Hematopoietic multipotent progenitor cell treated with erythropoietin and hydrocortisone succinate and interleukin-3 and kit ligand, for 17 days (in vitro differentiated cells): ENCODE data around the gene COL27A1.
"Not testable (repeated sequence)": the region's sequence is repeated elsewhere in the genome, so short reads cannot be mapped to it uniquely, and the experiment has no call there.

Source experiments
- DNase-seq: peaks from one replicate; pipeline ENCODE4 v3.0.0-alpha.2; 2015; ENCODE audit warnings: low spot score

COL27A1 gene

DNA sequence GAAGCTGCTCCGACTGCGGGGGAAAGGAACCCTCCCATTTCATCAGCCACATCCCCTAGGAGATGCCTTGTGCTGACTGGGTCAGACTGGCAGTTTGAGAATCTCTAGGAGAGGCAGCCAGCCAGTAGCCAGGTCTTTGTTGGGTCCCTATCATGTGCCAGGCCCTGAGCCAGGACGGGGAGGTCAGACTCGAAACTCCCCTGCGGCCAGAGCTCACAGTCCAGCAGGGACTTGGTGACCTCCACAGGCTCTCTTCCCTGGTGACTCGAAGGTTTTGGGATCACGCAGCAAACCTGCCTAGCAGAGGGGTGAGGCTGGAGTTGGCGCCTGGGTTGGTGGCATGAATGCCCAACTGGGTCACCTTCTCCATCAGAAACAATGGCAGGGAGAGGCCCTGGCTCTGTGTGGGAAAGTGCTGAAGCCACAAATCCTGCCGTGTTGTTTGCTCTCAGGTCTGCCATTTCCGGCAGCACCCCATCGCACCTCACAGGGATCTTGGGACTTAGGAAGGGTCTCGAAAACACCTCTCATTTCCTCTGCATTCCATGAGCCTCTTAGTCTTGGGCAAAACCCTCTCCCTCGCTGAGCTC is 153.1 kb downstream of the COL27A1 start:
- no peak for DNase-seq

DNA sequence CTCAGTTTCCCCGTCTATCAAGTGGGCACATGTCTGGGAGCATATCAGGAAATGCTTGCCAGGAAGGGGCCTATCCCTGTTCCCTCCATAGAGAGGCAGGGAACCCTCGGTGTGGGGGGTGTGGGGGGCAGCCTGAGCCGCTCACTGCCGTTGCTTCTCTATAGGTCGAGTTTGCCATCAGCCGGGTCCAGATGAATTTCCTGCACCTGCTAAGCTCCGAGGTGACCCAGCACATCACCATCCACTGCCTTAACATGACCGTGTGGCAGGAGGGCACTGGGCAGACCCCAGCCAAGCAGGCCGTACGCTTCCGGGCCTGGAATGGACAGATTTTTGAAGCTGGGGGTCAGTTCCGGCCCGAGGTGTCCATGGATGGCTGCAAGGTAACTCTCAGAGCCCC is 153.8 kb downstream of the COL27A1 start:
- no peak for DNase-seq

DNA sequence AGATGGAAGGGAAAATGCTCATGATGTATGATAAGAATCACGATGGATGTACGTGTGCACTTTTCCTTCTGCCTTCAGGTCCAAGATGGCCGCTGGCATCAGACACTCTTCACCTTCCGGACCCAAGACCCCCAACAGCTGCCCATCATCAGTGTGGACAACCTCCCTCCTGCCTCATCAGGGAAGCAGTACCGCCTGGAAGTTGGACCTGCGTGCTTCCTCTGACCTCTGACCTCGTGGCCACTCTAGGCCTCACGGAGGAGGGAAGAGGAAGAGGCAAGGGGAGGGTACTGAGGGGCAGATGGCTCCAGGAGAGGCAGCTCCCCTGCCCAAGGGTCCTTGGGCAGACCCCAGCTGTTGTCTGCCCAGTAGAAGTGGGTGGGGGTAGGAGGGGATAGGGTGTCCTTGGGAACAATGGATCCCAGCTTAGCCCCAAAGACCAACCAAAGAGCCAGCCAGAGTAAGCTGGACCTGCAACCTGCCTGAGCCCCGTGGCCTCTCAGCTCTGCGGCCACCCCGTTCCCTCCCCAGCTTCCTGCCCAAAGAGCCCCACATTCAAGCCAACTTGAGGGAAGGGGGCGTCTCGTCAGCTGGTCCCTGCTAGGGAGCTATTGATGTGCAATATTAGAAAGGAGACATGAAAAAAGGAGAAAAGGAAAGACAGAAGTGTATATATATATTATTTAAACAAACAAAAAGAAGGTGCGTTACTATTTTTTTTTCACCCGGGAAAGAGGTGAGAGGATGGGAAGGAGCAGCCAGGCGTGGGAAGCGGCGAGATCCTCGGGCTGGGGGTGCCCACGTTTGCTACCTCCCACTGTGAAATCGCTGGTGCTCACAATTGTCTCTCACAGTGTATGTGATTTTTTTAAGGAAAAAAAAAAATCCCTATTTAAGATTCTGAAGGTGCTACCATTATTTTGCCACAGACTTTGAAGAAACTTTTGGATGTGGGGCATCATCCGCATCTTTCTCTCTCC is 155.4 kb downstream of the COL27A1 start:
- no peak for DNase-seq

DNA sequence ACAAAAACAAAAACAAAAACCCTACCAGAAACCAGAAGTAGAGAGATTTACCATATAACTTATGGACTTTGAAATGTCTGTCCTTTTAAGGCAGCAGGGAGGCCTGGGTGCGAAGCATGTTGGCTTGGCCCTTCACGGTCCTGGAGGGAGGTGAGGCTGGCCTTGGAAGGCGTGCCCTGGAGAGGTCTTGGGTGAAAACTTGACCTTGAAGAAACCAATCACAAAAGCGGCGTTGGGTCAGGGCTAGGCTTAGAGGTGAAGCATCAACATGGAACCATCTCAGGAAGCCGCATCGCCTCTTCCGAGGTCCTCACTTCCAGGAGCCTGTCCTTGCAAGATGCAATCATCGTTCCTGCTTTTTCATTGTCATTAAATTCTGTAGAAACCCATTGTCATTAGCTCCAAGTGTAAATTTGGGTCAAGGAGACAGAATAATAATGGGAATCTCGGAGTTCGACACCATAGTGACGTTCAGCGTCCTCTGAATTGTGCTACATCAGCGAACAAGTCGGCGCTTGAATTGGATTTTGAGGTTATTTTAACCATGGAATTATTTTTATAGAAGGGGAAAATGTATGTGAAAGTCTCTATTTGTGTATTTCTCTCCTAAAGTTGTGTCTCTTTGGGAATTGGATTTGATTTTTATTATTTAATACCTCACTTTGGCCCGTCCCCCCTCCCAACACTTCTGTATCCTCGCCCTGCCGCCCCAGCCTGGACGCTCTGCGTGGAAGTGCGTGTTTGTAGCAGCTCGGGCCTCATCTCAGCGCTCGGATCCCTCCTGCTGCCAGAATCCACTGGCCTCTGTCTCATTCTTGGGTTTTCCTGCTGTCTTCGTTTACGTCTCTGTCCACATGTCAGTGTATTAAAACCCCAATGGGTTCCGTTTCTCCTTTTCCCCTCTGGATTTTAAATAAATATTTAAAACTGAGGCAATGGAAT is 156.5 kb downstream of the COL27A1 start:
- no peak for DNase-seq

DNA sequence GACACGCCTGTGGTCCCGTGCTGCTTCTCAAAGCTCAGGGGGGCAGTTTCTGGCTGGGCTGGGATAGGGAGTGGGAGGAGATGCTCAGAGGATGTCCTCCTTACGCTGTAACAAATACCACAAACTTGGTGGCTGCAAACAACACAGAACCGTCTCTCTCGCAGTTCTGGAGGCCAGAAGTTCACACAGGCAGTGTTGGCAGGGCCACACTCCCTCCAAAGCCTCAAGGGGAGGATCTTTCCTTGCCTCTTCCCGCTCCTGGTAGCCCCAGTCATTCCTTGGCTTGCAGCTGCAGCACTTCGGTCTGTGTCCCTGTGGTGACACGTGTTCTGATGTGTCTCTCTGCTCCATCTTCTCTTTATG is 157.2 kb downstream of the COL27A1 start:
- no peak for DNase-seq

DNA sequence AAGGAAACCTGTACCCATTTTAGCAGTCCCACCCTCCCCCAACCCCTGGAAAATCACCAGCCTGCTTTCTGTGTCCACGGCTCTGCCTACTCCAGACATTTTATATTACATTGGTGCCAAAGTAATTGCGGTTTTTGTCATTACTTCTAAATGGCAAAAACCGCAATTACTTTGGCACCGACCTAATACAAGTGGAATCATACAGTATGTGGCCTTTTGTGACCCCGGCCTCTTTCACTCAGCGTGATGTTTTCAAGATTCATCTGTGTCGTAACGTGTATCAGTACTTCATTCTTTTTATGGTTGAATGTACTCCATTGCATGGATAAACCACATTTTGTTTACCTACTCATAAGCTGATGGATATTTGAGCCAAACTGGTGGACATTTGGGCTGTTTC is 157.8 kb downstream of the COL27A1 start:
- no peak for DNase-seq

DNA sequence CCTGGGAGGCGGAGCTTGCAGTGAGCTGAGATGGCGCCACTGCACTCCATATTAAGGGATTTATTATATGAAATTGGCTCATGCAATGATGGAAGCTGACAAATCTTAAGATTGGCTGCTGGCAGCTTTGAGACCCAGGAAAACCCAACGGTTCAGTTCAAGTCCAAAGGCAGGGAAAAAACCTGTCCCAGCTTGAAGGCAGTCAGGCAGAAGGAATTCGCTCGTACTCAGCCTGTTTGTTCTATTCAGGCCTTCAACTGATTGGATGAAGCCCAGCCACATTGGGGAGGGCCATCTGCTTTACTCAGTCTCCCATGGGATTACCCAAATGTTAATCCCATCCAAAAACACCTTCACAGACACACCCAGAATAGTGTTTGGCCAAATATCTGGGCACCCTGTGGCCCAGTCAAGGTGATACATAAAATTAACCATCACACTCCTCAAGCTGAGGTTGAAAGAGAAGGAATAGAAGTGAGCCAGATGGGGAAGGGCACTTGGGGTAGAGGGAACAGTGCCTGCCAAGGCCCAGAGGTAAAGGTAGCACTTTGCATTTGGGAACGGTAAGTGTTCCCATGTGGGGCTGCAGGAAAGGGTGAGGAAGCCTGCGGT is 159.0 kb downstream of the COL27A1 start:
- no peak for DNase-seq

DNA sequence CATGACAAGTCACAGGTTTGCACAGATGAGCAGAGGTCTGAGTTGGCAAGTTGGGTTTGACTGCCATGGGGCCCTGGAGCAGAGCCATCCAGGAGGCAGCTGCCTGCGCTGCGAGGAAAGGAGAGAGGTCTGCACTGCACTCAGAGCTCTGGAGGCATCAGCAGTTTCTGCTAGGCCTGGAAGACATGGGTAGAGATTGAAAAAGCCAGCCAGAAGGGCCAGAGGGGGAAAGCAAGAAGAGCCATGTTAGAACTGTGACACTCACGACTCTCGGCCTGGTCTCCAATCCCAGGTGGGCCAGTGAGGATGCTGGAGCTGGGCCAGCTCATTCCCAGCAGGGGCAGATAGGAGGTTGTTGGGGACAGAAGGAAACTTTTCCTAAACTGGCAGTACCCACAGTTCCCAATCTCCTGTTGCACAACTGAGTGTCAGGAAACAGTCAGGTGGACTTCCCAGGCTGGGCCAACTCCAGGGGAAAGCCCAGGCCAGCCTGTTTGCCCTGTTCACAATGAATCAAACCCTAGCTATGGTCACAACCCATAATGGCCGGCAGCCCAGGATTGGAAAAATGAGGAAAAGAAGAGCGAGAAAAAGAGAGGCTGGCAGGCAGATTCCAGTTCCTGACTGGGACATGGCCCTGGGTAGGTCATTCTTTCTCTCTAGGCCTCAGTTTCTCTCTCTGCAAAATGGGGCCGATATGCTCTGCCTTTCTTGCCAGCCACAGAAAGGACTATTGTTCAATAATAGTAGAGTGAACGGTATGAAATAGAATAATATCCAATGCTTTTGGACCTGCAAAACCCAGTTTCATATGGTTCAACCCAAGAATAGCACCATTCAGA is 159.8 kb downstream of the COL27A1 start:
- DNase-seq: no peak

DNA sequence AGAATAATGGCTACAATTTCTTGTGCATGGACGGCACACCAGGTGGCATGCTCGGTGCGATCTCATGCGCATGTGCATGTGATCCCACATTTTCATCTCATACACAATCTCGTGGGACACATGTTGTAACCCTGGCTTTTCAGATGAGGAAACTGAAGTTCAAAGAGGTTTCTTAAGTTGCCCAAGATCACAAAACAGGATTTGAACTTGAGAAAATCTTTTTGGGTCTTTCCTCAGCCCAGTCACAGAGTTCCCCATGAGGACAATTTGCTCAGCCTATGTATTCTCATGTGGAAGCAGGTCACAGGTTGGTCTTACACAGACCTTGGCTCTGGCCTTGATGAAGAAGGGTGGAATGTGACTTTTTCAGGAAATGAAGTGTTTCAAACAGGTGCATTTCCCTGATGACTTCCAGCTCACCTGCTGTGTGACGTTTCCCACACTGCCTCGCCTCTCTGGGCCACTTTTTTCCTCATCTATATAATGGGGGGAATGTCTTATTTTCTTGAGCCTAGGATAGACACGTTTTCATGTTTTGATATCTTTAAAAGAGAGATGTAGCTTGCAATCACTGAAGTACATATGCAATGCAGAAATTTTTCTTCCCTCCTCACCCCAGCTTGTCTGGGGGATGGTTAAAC is 160.5 kb downstream of the COL27A1 start:
- no peak for DNase-seq

DNA sequence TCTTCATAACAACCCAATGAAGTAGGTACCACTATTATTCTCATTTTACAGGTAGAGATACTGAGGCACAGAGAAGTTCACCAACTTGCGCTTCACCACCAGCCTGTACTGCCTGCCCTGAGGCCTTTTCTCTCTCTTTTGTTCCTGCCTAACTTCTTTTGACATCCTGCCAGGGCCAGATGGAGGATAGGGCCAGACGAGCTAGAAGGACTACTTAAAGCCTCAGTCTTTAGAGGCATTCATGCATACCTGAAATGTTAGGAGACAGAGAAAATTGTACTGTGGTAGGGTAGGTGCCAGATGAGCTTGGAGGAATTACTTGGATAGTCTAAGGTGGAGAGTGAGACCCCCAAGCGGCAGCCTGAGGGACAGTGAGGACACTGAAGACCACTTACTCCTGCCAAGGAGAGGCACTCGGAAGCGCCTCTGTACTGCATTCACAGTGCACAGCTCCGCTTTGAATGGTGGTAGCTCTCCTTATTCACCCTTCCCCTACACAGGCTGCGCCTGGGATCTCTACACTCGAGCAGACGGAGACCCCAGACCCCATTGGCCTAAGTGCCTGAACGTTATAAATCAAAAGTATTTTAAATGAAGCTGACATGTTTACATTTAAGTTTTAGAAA is 161.4 kb downstream of the COL27A1 start:
- no peak for DNase-seq

DNA sequence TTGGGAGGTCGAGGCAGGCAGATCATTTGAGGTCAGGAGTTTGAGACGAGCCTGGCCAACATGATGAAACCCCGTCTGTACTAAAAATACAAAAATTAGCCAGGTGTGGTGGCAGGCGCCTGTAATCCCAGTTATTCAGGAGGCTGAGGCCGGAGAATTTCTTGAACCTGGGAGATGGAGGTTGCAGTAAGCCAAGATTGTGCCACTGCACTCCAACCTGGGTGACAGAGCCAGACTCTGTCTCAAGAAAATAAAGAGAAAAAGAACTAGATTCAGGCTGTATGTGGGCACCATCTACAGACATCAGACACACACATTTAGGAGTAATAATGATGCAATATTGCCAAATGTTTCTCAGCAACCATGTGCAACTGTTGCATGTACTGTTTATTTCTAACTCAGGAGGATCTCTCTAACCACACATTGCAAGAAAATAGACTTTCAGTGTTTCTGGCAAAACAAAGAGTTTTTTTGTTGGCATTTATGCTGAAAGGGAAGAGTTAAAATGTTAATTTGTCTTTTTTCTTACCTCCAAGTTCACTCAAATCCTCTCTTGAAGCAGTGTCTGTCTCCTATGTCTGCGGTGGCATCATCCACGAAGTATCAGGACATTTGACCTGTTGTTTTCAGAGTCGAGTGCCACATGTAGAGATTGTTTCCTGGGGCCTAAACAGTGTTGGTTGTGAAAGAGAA is 162.5 kb downstream of the COL27A1 start:
- no peak for DNase-seq

DNA sequence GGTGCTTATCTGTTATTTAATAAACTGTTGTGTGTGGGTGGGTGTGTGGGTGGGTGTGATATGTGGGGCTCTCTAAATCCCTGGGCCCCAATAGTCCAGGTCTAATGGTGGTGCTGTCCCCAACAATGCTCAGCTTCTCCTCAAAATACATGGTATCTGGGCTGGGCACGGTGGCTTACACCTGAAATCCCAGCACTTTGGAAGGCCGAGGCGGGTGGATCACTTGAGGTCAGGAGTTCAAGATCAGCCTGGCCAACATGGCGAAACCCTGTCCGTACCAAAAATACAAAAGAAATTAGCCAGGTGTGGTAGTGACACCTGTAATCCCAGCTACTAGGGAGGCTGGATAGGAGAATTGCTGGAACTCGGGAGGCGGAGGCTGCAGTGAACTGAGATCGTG is 163.1 kb downstream of the COL27A1 start:
- no peak for DNase-seq

DNA sequence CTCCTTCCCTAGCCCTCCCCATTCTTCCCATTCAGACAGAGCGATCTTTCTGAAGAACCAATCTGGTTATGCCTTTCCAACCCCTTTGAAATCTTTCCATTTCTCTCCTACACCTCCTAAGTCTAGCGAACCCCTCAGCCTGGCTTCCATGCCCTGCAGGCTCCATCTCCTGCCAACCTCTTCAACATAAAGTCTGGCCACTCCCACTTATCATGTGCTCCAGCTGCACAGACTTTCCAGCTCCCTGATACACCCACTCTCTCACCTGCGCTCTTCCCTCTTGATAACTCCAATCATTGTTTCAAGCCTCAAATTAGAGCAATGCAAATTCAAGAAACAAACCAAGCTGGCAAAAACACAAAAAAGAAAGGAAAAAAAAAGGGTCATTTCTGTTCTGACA is 163.8 kb downstream of the COL27A1 start:
- DNase-seq: no peak

DNA sequence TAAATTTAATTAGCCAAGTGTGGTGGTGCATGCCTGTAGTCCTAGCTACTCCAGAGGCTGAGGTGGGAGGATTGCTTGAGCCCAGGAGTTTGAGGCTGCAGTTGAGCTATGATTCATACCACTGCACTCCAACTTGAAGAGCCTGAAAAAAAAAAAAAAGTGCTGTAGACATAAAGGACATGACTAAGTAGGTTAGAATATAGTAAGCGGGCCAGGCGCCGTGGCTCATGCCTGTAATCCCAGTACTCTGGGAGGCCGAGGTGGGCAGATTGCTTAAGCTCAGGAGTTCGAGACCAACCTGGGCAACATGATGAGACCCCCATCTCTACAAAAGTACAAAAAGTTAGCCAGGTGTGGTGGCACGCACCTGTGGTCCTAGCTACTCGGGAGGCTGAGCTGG is 165.4 kb downstream of the COL27A1 start:
- DNase-seq: not testable (repeated sequence)

DNA sequence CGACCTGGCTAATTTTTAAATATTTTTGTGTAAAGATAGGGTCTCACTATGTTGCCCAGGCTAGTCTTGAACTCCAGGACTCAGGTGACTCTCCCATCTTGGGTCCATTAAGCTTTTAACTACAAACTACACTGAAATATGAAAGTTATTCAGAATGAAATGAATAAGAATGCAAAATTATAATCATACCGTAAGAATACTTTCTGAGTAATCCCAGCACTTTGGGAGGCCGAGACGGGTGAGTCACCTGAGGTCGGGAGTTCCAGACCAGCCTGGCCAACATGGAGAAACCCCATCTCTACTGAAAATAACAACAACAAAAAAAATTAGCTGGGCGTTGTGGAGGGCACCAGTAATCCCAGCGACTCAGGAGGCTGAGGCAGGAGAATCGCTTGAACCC is 166.4 kb downstream of the COL27A1 start:
- no peak for DNase-seq

DNA sequence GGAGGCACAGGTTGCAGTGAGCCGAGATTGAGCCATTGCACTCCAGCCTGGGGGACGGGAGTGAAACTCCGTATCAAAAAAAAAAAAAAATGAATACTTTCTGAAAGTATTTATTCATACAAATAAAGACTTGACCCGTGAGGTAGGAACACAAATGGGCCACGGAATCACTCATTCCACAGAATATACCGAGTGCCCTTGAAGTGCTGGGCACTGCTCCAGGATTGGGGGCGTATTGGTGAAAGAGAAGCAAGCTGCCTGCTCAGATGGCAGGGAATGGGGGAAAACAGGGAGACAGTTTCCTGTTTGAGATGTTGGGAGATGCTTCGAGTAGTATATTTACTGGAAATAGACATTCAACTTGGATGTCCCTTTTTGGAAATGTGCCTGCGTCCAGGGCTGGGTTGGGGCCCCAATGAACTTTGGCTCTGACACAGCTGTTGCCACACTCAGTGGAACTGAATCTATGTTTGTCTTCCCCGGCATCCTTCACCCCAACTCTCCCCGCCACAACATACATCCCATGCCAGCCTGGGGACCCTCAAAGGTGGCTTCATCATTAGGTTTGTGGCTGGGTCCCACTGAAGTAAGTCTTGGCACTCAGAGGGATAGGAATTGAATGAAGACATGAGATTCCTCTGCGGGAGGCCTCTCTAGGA is 167.0 kb downstream of the COL27A1 start:
- DNase-seq: not testable (repeated sequence)

DNA sequence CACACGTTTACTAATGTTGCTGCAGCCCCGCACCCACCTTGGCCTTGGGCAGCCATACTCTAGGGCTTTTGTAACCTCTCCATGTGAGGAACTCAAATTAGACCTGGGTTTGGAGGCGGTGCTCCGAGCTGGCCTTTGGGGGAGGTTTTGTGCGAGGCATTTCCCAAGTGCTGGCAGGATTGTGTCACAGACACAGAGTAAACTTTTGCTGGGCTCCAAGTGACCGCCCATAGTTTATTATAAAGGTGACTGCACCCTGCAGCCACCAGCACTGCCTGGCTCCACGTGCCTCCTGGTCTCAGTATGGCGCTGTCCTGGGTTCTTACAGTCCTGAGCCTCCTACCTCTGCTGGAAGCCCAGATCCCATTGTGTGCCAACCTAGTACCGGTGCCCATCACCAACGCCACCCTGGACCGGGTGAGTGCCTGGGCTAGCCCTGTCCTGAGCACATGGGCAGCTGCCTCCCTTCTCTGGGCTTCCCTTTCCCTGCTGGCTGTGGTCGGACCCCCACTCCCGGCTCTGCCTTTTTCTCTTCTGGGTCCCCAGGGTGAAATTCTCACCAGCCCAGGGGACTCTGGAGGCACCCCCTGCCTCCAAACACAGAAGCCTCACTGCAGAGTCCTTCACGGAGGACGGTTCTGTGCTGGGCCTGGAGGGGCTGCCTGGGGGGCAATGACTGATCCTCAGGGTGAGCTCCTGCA is 167.6 kb downstream of the COL27A1 start, which contains the start of gene ORM1:
Gene ORM1 (plus strand): TSS at position 268 of the 701 bp plus-strand sequence. CDS start 36 bp downstream, at position 304.
- DNase-seq: not testable (repeated sequence)

DNA sequence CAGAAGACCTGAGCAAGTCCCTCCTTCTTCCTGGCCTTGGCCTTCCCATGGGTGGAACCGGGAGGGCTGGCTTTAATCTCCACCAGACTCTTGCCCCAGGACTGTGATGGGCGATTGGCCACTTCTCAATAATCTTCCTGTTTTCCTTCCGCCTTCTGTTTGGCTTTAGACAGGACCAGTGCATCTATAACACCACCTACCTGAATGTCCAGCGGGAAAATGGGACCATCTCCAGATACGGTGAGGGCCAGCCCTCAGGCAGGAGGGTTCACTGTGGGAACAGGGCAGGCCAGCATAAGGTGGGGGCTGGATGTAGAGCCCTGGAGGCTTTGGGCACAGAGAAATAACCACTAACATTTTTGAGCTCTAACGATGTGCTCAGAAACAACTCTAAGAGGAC is 168.5 kb downstream of the COL27A1 start:
- not testable (repeated sequence) for DNase-seq
